Hepatocyte (in vitro differentiated cells): Measurements from ENCODE around the gene PARVG.

ENCODE experiments used
- EZH2 ChIP-seq: fragments of 200-600 bp; sonication (generic); IDR thresholded peaks from 2 replicates; pipeline ENCODE4 v1.6.1; 2016; ENCODE audit warnings: antibody characterized with exemption, mild to moderate bottlenecking, borderline replicate concordance
- EZH2phosphoT487 ChIP-seq: fragments of 200-600 bp; sonication (generic); IDR thresholded peaks from one replicate; pipeline ENCODE4 v1.6.1; 2018; ENCODE audit warnings: antibody characterized with exemption, mild to moderate bottlenecking, low read depth, moderate library complexity; ENCODE audit not compliant: unreplicated experiment, severe bottlenecking
- TF ChIP-seq, protein P1 (sequence below): fragments of 200-600 bp; sonication (generic); IDR thresholded peaks from 2 replicates; pipeline ENCODE4 v1.5.1; 2016; ENCODE audit warnings: antibody characterized with exemption, mild to moderate bottlenecking; ENCODE audit not compliant: poor library complexity

DNA sequence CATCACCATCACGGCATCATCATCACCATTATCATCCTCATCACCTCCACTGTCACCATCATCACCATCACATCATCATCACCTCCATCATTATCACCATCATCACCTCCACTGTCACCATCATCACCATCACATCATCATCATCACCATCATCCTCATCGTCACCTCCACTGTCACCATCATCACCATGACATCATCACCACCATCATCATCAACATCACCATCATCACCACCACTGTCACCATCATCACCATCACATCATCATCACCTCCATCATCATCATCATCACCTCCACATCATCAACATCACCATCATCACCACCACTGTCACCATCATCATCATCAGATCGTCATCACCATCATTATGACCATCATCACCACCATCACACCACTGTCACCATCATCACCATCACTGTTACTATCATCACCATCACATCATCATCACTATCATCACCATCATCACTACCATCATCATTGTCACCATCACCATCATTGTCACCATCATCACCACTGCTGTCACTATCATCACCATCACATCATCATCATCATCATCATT lies 32.8 kb downstream of the PARVG start:
- TF ChIP-seq, protein P1, sequence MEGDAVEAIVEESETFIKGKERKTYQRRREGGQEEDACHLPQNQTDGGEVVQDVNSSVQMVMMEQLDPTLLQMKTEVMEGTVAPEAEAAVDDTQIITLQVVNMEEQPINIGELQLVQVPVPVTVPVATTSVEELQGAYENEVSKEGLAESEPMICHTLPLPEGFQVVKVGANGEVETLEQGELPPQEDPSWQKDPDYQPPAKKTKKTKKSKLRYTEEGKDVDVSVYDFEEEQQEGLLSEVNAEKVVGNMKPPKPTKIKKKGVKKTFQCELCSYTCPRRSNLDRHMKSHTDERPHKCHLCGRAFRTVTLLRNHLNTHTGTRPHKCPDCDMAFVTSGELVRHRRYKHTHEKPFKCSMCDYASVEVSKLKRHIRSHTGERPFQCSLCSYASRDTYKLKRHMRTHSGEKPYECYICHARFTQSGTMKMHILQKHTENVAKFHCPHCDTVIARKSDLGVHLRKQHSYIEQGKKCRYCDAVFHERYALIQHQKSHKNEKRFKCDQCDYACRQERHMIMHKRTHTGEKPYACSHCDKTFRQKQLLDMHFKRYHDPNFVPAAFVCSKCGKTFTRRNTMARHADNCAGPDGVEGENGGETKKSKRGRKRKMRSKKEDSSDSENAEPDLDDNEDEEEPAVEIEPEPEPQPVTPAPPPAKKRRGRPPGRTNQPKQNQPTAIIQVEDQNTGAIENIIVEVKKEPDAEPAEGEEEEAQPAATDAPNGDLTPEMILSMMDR, result no peak
- no peak for TF ChIP-seq EZH2
- TF ChIP-seq EZH2phosphoT487, result no peak
